Vagina (tissue), 2 donors: ENCODE results near the gene DIMT1. TPM values are rescaled to one million over a fixed set of nuclear protein-coding genes. Genes with fewer than 3 reads are reported as not detected.

Source experiments
- DNase-seq, 2 donors: peaks; one replicate each; pipeline ENCODE4 v3.0.0-alpha.2; 2017; ENCODE audit errors: extremely low spot score in 2 of 2
- H3K27ac ChIP-seq: fragments of 200-600 bp; sonication (generic); one replicate; pipeline ENCODE4 v1.5.1; 2019
- H3K27me3 ChIP-seq: fragments of 200-600 bp; sonication (generic); one replicate; pipeline ENCODE4 v1.5.1; 2019
- H3K36me3 ChIP-seq, 2 donors: fragments of 200-600 bp; sonication (generic); one replicate each; pipeline ENCODE4 v1.5.1; 2017 to 2019
- H3K4me1 ChIP-seq: fragments of 200-600 bp; sonication (generic); one replicate; pipeline ENCODE4 v1.5.1; 2019
- H3K4me3 ChIP-seq, 2 donors: fragments of 200-600 bp; sonication (generic); 1 replicate in 1 of 2; 2 replicates in 1 of 2; pipeline ENCODE4 v1.5.1; 2016 to 2019
- H3K9me3 ChIP-seq: fragments of 200-600 bp; sonication (generic); one replicate; pipeline ENCODE4 v1.5.1; 2019
- CTCF ChIP-seq, 3 experiments: fragments of 450-650 bp in 2 of 3; fragments of 200-600 bp in 1 of 3; sonication (generic) in 1 of 3; IDR thresholded peaks; one replicate each; pipeline ENCODE4 v1.5.1; 2017 to 2019; ENCODE audit warnings: antibody characterized with exemption in 3 of 3, mild to moderate bottlenecking in 2 of 3, moderate library complexity in 2 of 3
- POLR2A ChIP-seq, 2 donors: fragments of 450-650 bp; IDR thresholded peaks; one replicate each; pipeline ENCODE4 v1.6.1; 2017; ENCODE audit warnings: antibody characterized with exemption in 2 of 2, mild to moderate bottlenecking in 2 of 2, moderate library complexity in 2 of 2
- POLR2AphosphoS5 ChIP-seq, 2 donors: sonication (generic); formaldehyde crosslinking; IDR thresholded peaks; one replicate each; pipeline ENCODE4 v1.9.0; 2017; ENCODE audit warnings: antibody characterized with exemption in 2 of 2, mild to moderate bottlenecking in 2 of 2, low read depth in 1 of 2; ENCODE audit not compliant: insufficient read depth in 1 of 2
- intact Hi-C: fragments of 100-400 bp; cut with DNase I; formaldehyde crosslinking; loops from one replicate; pipeline ENCODE4 v1.15.1; 2023
- small RNA-seq: library from RNA; depleted of rRNA; stranded (forward); fragments of <200 nt; gene quantifications from one replicate; pipeline ENCODE3, GENCODE V24; 2016
- total RNA-seq: library from RNA; depleted of rRNA; stranded (reverse); fragments of >200 nt; gene quantifications from one replicate; pipeline ENCODE4 v1.2.3, GENCODE V29; 2016

The DIMT1 gene
- total RNA-seq, 1 donor from 2014 or later: 25.5 TPM

- Histone ChIP-seq H3K4me3 (no peak overlapping the region), H3K4me1 (no peaks in the 10 kb centered on the region), H3K36me3 (no peaks in the 10 kb centered on the region), H3K27ac (no peak overlapping the region), H3K27me3 (no peaks in the 10 kb centered on the region), H3K9me3 (no peaks in the 10 kb centered on the region)
- intact Hi-C loops: no loop called here
- TF ChIP-seq CTCF (IDR thresholded peaks at IDR 0.05): no peak
- TF ChIP-seq POLR2AphosphoS5 (IDR thresholded peaks at IDR 0.05; ENCODE audit: insufficient read depth in 1 of 2, low read depth in 1 of 2): no peak
- TF ChIP-seq POLR2A (IDR thresholded peaks at IDR 0.05): no peak
- no peak for DNase-seq
Measured at GRCh38 chr5:62342476-62342837, 61.2 kb downstream of the DIMT1 start.

GRCh38 chr5:62341783-62342475 lies 61.8 kb downstream of the DIMT1 start:
- H3K27ac ChIP-seq: no peak overlapping the region
- TF ChIP-seq POLR2AphosphoS5 (IDR thresholded peaks at IDR 0.05; ENCODE audit: insufficient read depth in 1 of 2, low read depth in 1 of 2) (no peak), CTCF (IDR thresholded peaks at IDR 0.05) (no peak), POLR2A (IDR thresholded peaks at IDR 0.05) (no peak)
- intact Hi-C loops: no loop called here

GRCh38 chr5:62340979-62341378 lies 62.7 kb downstream of the DIMT1 start:
- Histone ChIP-seq H3K4me1 (no peaks in the 10 kb centered on the region), H3K4me3 (no peak overlapping the region), H3K27ac (no peak overlapping the region), H3K9me3 (no peaks in the 10 kb centered on the region), H3K36me3 (no peaks in the 10 kb centered on the region), H3K27me3 (no peaks in the 10 kb centered on the region)
- intact Hi-C loops: no loop called here
- TF ChIP-seq CTCF (IDR thresholded peaks at IDR 0.05) (no peak), POLR2AphosphoS5 (IDR thresholded peaks at IDR 0.05; ENCODE audit: insufficient read depth in 1 of 2, low read depth in 1 of 2) (no peak), POLR2A (IDR thresholded peaks at IDR 0.05) (no peak)
- DNase-seq: no peak

More at GRCh38 chr5:62341783-62342475, 61.8 kb downstream of the DIMT1 start:
- Histone ChIP-seq H3K4me1 (no peaks in the 10 kb centered on the region), H3K9me3 (no peaks in the 10 kb centered on the region), H3K27me3 (no peaks in the 10 kb centered on the region), H3K4me3 (no peak overlapping the region), H3K36me3 (no peaks in the 10 kb centered on the region)
- no peak for DNase-seq

- no peak for DNase-seq
- peak in 1 of 3 experiments; percentile 8 for TF ChIP-seq CTCF (IDR thresholded peaks at IDR 0.05)
- TF ChIP-seq POLR2A (IDR thresholded peaks at IDR 0.05): no peak
- no peak for TF ChIP-seq POLR2AphosphoS5 (IDR thresholded peaks at IDR 0.05; ENCODE audit: insufficient read depth in 1 of 2, low read depth in 1 of 2)
- Histone ChIP-seq H3K27ac (no peak overlapping the region), H3K36me3 (no peaks in the 10 kb centered on the region), H3K9me3 (no peaks in the 10 kb centered on the region), H3K27me3 (no peaks in the 10 kb centered on the region), H3K4me3 (no peak overlapping the region), H3K4me1 (no peaks in the 10 kb centered on the region)
- intact Hi-C loops: no loop called here
Measured at GRCh38 chr5:62340392-62340791, 63.3 kb downstream of the DIMT1 start.

Small RNA genes lying within 50 kb of the gene (small RNA-seq; reads per million reads assigned to genes)
- not detected for gene RNU6-661P

Other genes starting within 250 kb of the DIMT1 start
- gene KIF2A, start 97.7 kb downstream of the DIMT1 start, total RNA-seq: 30.2 TPM
- gene IPO11, start 8.9 kb upstream of the DIMT1 start, total RNA-seq: 31.2 TPM
- gene LRRC70, start 174.9 kb upstream of the DIMT1 start, total RNA-seq: 9.6 TPM